ENCODE data around the gene CUEDC1.

CUEDC1 gene

DNA sequence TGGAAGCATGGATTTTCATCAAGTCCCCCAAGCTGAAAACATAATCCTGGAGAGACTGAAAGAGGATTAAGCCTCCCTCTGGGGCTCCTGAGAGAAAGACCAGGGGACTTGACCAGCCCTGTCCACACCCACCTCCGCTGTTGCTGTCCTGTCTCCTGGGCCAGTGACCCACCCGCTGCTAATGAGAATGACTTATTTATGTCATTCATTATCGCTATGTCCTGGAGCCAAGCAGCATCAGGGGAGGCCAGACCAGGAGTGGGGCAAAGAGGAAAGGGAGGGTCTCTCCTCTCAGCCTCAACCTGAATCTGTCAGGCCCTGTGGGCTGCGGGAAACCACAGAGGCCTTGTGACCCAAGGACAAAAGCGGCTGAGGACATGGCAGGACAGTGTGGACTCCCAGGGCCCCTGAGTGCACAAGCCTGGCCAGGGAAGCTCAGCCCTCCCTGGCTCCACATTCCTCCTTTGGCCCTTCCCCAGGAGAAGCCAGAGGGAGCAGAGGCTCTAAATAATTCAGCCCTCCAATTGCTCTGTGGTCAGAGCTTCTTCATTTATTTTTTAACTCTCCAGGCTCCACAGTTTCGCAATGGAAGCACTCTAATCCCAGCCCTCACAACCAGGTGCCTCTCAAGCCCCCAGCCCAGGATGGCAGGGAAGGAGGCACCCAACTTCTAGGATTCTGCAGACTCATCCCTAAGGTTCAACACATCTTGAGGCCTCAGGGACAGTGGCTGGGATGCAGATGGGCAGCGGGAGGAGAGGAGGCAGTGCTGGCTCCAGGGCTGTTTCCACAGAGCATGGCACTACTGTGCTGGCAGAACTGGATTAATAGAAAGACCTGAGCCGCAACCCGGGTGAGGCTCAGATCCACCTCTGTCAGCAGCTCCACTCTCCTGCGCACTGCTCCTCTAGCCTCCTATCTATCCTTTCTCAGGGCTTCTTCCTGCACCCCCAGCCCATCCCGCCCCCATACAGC is 19.1 kb downstream of the CUEDC1 start:
- TF ChIP-seq, protein P1, sequence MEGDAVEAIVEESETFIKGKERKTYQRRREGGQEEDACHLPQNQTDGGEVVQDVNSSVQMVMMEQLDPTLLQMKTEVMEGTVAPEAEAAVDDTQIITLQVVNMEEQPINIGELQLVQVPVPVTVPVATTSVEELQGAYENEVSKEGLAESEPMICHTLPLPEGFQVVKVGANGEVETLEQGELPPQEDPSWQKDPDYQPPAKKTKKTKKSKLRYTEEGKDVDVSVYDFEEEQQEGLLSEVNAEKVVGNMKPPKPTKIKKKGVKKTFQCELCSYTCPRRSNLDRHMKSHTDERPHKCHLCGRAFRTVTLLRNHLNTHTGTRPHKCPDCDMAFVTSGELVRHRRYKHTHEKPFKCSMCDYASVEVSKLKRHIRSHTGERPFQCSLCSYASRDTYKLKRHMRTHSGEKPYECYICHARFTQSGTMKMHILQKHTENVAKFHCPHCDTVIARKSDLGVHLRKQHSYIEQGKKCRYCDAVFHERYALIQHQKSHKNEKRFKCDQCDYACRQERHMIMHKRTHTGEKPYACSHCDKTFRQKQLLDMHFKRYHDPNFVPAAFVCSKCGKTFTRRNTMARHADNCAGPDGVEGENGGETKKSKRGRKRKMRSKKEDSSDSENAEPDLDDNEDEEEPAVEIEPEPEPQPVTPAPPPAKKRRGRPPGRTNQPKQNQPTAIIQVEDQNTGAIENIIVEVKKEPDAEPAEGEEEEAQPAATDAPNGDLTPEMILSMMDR (IDR thresholded peaks at IDR 0.05; ENCODE audit: insufficient read depth, low read depth, low read length, missing control alignments) = no peak
- no peak for DNase-seq (ENCODE audit: low read depth)
- H3K4me3 ChIP-seq (ENCODE audit: low read length) = no peak overlapping the region

DNA sequence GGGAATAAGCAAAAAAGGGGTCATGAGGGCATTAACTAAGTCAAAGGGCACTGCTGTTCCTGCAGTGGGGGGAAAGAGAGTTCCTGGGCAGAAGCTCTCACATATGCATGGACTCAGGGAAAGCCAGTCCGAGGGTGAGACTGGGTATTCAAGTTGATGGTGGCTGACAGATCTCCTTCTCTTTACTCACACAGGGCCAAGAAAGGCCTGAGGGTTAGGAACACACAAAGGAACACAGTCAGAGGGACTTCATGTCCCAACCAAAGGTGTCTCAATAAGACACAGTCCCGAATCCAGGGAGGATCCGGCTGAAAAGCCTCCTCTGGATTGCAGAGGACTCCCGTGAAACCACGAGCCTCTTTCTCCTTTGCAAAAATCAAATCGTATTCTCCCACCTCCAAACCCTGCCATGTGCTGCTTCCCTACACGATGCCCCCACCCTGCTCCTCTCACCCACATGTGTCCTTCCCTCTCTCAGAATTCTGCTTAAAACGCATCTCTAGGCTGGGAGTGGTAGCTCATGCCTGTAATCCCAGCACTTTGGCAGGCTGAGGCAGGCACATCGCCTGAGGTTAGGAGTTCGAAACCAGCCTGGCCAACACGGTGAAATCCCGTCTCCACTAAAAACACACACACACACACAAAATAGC is 23.6 kb downstream of the CUEDC1 start:
- TF ChIP-seq, protein P1 (IDR thresholded peaks at IDR 0.05; ENCODE audit: insufficient read depth, low read depth, low read length, missing control alignments) = no peak
- DNase-seq (ENCODE audit: low read depth) = peak; percentile 34
- H3K4me3 ChIP-seq (ENCODE audit: low read length) = no peak overlapping the region

DNA sequence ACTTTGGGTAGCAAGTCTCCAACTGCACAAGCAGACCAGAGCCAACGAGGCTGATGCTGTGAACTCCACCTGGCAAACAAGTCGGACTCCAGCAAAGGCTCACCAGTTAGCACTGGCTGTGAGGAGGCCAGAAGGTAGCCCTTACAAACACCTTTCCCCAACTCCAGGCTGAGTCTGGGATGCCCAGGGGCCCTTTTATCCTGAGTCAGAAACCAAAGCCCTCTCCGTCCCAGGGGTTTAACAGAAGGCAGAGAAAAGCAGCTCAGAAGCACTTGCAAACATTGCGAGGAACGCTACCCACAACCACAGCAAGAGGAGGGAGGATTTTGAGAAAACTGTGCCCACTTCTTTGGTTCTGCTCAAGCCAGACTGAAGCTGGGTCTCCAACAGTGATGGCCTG is 25.0 kb downstream of the CUEDC1 start:
- DNase-seq (ENCODE audit: low read depth) = no peak
- no peak overlapping the region for H3K4me3 ChIP-seq (ENCODE audit: low read length)
- TF ChIP-seq, protein P1 (IDR thresholded peaks at IDR 0.05; ENCODE audit: insufficient read depth, low read depth, low read length, missing control alignments) = no peak

DNA sequence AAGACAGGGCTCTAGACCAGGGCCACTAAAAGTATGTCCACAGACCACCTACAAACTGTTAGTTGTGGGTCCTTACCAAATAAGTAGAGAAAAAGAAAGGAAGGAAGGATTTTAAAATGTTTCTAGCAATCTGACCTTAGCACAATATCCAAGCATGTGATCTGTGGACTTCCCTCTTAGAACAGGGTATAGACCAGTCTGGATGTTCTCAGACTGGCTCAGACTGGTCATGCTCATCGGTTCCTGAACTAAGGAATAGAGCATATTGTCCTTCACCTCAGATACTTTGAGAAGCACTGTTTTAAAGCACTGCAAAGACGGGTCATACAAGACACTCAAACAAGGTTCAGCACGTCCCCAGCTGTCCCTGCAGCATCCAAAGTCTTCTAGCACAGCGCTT is 25.8 kb downstream of the CUEDC1 start:
- no peak overlapping the region for H3K4me3 ChIP-seq (ENCODE audit: low read length)
- TF ChIP-seq, protein P1 (IDR thresholded peaks at IDR 0.05; ENCODE audit: insufficient read depth, low read depth, low read length, missing control alignments) = no peak
- no peak for DNase-seq (ENCODE audit: low read depth)

DNA sequence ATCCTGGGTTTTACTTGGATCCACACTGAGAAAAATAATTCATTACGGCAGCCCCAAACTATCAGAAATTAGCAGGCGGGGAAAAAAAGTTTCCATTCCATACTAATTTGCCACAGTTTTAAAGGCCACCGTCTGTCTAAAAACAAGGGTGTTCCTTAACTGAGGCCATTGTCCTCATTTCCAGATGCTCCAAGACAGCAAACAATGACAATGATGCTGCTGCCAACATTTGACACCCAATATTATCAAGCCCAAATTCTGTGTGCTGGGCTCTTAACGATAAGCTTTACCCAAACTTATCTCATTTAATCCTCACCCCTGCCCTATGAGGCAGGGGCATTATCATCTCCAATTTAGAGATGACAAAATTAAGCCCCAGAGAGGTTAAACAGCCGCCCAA is 26.3 kb downstream of the CUEDC1 start:
- H3K4me3 ChIP-seq (ENCODE audit: low read length) = no peak overlapping the region
- no peak for DNase-seq (ENCODE audit: low read depth)
- TF ChIP-seq, protein P1 (IDR thresholded peaks at IDR 0.05; ENCODE audit: insufficient read depth, low read depth, low read length, missing control alignments) = no peak

DNA sequence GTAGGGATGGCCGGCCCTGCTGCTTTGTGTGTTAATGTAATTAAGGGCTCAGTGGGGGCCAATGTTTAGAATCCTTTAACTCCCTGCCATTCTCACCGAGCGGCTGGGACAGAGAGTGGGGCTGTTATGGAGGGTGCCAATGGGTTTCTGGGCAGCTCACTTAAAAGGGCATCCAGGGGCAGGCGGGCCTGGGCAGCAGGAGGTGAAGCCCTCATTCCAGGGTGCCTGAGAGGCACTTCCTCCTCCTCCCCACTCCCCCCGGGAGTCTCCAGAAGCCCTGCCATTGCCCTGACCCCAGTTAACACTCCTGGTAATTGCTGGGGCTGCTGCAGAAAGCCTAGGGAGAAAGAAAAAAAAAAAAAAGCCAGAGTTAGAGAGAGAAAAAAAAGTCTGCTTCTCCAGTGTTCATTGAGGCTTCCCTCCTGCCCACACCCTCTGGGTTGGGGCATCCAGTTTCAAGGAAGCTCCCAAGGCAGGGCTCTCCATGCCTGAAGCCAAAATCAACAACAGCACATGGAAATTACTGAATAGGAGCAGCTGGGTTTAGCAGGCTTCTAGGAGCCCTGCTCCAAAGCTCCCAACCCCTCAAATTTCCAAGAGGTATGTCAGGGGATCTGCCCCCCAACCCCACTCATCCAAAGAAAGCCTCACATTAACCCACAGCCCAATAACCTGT is 28.0 kb downstream of the CUEDC1 start:
- no peak overlapping the region for H3K4me3 ChIP-seq (ENCODE audit: low read length)
- DNase-seq (ENCODE audit: low read depth) = peak; percentile 60
- TF ChIP-seq, protein P1 (IDR thresholded peaks at IDR 0.05; ENCODE audit: insufficient read depth, low read depth, low read length, missing control alignments) = no peak
